ENCODE data around the gene GRIK2. TPM values are rescaled to one million over a fixed set of nuclear protein-coding genes. Genes with fewer than 3 reads are reported as not detected.

Gene GRIK2
- total RNA-seq, 1 experiment from 2014 or later, result 0.29 TPM

GRCh38 chr6:102023977-102024657, 630.6 kb downstream of the GRIK2 start:
- TF ChIP-seq CTCF (IDR thresholded peaks at IDR 0.05; ENCODE audit: insufficient read depth in 1 of 2, low read depth in 1 of 2, low read length in 1 of 2, severe bottlenecking in 1 of 2, unreplicated experiment in 1 of 2), result no peak
- Histone ChIP-seq H3K36me3 (ENCODE audit: control insufficient read depth, insufficient read depth, low read length) (no peaks in the 10 kb centered on the region), H3K27me3 (replicated peaks; ENCODE audit: control insufficient read depth, insufficient read depth, low read length) (no peaks in the 10 kb centered on the region), H3K9me3 (no peaks in the 10 kb centered on the region), H3K4me1 (no peaks in the 10 kb centered on the region), H3K4me3 (ENCODE audit: low read depth, low read length) (no peak overlapping the region)
- Mint-ChIP-seq H3K36me3 (ENCODE audit: insufficient read depth, unreplicated experiment) (no peaks in the 10 kb centered on the region), H3K4me3 (ENCODE audit: unreplicated experiment) (no peak overlapping the region), H3K27ac (ENCODE audit: unreplicated experiment) (no peak overlapping the region), H3K9me3 (ENCODE audit: unreplicated experiment) (no peaks in the 10 kb centered on the region), H3K4me1 (ENCODE audit: low read depth, unreplicated experiment) (no peaks in the 10 kb centered on the region), H3K27me3 (ENCODE audit: insufficient read depth, unreplicated experiment) (no peaks in the 10 kb centered on the region)
- BruUV-seq (replicated peaks), result no TSS peak
- ChIA-PET CTCF (no interaction called here), POLR2A (no interaction called here)
- no peak for DNase-seq
- intact Hi-C loops (cut with micrococcal nuclease; ENCODE audit: unreplicated experiment), result no loop called here

GRCh38 chr6:102026649-102027048, 633.1 kb downstream of the GRIK2 start:
- H3K9me3 ChIP-seq, result no peaks in the 10 kb centered on the region
- intact Hi-C loops (cut with micrococcal nuclease; ENCODE audit: unreplicated experiment), result no loop called here
- DNase-seq, result no peak
- Mint-ChIP-seq H3K27me3 (ENCODE audit: insufficient read depth, unreplicated experiment) (no peaks in the 10 kb centered on the region), H3K9me3 (ENCODE audit: unreplicated experiment) (no peaks in the 10 kb centered on the region), H3K27ac (ENCODE audit: unreplicated experiment) (no peak overlapping the region), H3K4me1 (ENCODE audit: low read depth, unreplicated experiment) (no peaks in the 10 kb centered on the region), H3K36me3 (ENCODE audit: insufficient read depth, unreplicated experiment) (no peaks in the 10 kb centered on the region), H3K4me3 (ENCODE audit: unreplicated experiment) (no peak overlapping the region)
- BruUV-seq (replicated peaks), result no TSS peak
- H3K27me3 ChIP-seq (replicated peaks; ENCODE audit: control insufficient read depth, insufficient read depth, low read length), result no peaks in the 10 kb centered on the region
- H3K4me1 ChIP-seq, result no peaks in the 10 kb centered on the region
- POLR2A ChIA-PET, result no interaction called here
- TF ChIP-seq CTCF (IDR thresholded peaks at IDR 0.05; ENCODE audit: insufficient read depth in 1 of 2, low read depth in 1 of 2, low read length in 1 of 2, severe bottlenecking in 1 of 2, unreplicated experiment in 1 of 2), result no peak
- H3K36me3 ChIP-seq (ENCODE audit: control insufficient read depth, insufficient read depth, low read length), result no peaks in the 10 kb centered on the region
- no peak overlapping the region for H3K4me3 ChIP-seq (ENCODE audit: low read depth, low read length)
- CTCF ChIA-PET, result no interaction called here

- TF ChIP-seq CTCF (IDR thresholded peaks at IDR 0.05; ENCODE audit: insufficient read depth in 1 of 2, low read depth in 1 of 2, low read length in 1 of 2, severe bottlenecking in 1 of 2, unreplicated experiment in 1 of 2), result no peak
- no peaks in the 10 kb centered on the region for H3K9me3 ChIP-seq
- Mint-ChIP-seq H3K27me3 (ENCODE audit: insufficient read depth, unreplicated experiment) (no peaks in the 10 kb centered on the region), H3K4me3 (ENCODE audit: unreplicated experiment) (no peak overlapping the region), H3K9me3 (ENCODE audit: unreplicated experiment) (no peaks in the 10 kb centered on the region), H3K27ac (ENCODE audit: unreplicated experiment) (no peak overlapping the region), H3K36me3 (ENCODE audit: insufficient read depth, unreplicated experiment) (no peaks in the 10 kb centered on the region), H3K4me1 (ENCODE audit: low read depth, unreplicated experiment) (no peaks in the 10 kb centered on the region)
- intact Hi-C loops (cut with micrococcal nuclease; ENCODE audit: unreplicated experiment), result no loop called here
- POLR2A ChIA-PET, result no interaction called here
- CTCF ChIA-PET, result no interaction called here
- H3K36me3 ChIP-seq (ENCODE audit: control insufficient read depth, insufficient read depth, low read length), result no peaks in the 10 kb centered on the region
- no peak for DNase-seq
- no peaks in the 10 kb centered on the region for H3K27me3 ChIP-seq (replicated peaks; ENCODE audit: control insufficient read depth, insufficient read depth, low read length)
- BruUV-seq (replicated peaks), result no TSS peak
- H3K4me1 ChIP-seq, result no peaks in the 10 kb centered on the region
- no peak overlapping the region for H3K4me3 ChIP-seq (ENCODE audit: low read depth, low read length)
Measured at GRCh38 chr6:102028176-102028575, 634.7 kb downstream of the GRIK2 start.
